Peyer's patch (tissue), 4 donors: ENCODE measurements around the gene NR5A1.

Experiments used
- POLR2A ChIP-seq, 2 donors: fragments of 450-650 bp; IDR thresholded peaks; one replicate each; pipeline ENCODE4 v1.5.1; 2017; ENCODE audit warnings: antibody characterized with exemption in 2 of 2, mild to moderate bottlenecking in 2 of 2, moderate library complexity in 2 of 2
- TF ChIP-seq, protein P1 (sequence below), 6 experiments: fragments of 450-650 bp in 4 of 6; fragments of 200-600 bp in 2 of 6; sonication (generic) in 1 of 6; IDR thresholded peaks; one replicate each; pipeline ENCODE4 v1.5.1; 2017 to 2019; ENCODE audit warnings: antibody characterized with exemption in 6 of 6, mild to moderate bottlenecking in 3 of 6, moderate library complexity in 1 of 6

DNA sequence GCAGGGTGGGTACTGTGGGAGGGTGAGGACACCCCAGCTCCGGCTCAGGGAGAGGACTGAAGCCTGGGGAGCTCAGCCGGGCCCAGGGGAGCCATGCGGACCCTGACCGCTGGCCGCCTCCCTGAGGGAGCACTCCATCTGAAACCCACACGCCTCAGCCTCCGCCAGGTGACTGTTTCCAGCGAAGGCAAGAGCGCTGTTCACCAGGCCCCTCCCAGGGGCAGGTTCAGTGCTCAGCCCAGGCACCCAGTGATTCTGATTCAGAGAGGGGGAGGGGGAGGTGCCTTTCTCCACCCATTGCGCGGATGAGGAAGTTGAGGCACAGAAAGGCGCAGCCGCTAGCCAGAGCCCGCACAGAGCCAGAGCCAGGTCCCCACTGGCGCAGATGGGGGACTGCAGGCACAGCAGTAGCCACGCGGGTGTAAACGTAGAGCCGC, 30.0 kb downstream of the NR5A1 start:
- TF ChIP-seq POLR2A (IDR thresholded peaks at IDR 0.05) = no peak
- TF ChIP-seq, protein P1, sequence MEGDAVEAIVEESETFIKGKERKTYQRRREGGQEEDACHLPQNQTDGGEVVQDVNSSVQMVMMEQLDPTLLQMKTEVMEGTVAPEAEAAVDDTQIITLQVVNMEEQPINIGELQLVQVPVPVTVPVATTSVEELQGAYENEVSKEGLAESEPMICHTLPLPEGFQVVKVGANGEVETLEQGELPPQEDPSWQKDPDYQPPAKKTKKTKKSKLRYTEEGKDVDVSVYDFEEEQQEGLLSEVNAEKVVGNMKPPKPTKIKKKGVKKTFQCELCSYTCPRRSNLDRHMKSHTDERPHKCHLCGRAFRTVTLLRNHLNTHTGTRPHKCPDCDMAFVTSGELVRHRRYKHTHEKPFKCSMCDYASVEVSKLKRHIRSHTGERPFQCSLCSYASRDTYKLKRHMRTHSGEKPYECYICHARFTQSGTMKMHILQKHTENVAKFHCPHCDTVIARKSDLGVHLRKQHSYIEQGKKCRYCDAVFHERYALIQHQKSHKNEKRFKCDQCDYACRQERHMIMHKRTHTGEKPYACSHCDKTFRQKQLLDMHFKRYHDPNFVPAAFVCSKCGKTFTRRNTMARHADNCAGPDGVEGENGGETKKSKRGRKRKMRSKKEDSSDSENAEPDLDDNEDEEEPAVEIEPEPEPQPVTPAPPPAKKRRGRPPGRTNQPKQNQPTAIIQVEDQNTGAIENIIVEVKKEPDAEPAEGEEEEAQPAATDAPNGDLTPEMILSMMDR (IDR thresholded peaks at IDR 0.05) = no peak
